Measurements from ENCODE around the gene ILDR1. TPM values are rescaled to one million over a fixed set of nuclear protein-coding genes. Genes with fewer than 3 reads are reported as not detected.

Gene ILDR1
- total and polyA plus RNA-seq, 4 donors: 0.28 TPM; not detected in 3

GRCh38 chr3:121992601-121993560 lies 29.2 kb downstream of the ILDR1 start:
- DNase-seq: no peak
- Histone ChIP-seq H3K27me3 (ENCODE audit: control insufficient read depth in 1 of 2, insufficient read depth in 2 of 2, low read length in 1 of 2) (no peaks in the 10 kb centered on the region), H3K9me3 (ENCODE audit: control insufficient read depth, low read length) (no peaks in the 10 kb centered on the region), H3K4me3 (ENCODE audit: low read length in 2 of 2) (no peak overlapping the region), H3K4me1 (ENCODE audit: control insufficient read depth in 1 of 2, insufficient read depth in 2 of 2, low read length in 2 of 2) (no peaks in the 10 kb centered on the region), H3K36me3 (ENCODE audit: control insufficient read depth in 1 of 2, insufficient read depth in 2 of 2, low read length in 1 of 2) (no peaks in the 10 kb centered on the region), H3K27ac (ENCODE audit: low read depth in 1 of 2, low read length in 2 of 2) (no peak overlapping the region)
- ATAC-seq (ENCODE audit: low FRiP score): no peak
- WGBS, 2 donors: 95% methylated on average over 31 of the region's 31 CpGs
- intact Hi-C loops (cut with DNase I): no loop called here

GRCh38 chr3:121989943-121990342 lies 32.1 kb downstream of the ILDR1 start:
- Histone ChIP-seq H3K9me3 (ENCODE audit: control insufficient read depth, low read length) (no peaks in the 10 kb centered on the region), H3K27me3 (ENCODE audit: control insufficient read depth in 1 of 2, insufficient read depth in 2 of 2, low read length in 1 of 2) (no peaks in the 10 kb centered on the region), H3K27ac (ENCODE audit: low read depth in 1 of 2, low read length in 2 of 2) (no peak overlapping the region), H3K4me1 (ENCODE audit: control insufficient read depth in 1 of 2, insufficient read depth in 2 of 2, low read length in 2 of 2) (no peaks in the 10 kb centered on the region), H3K36me3 (ENCODE audit: control insufficient read depth in 1 of 2, insufficient read depth in 2 of 2, low read length in 1 of 2) (no peaks in the 10 kb centered on the region), H3K4me3 (ENCODE audit: low read length in 2 of 2) (no peak overlapping the region)
- ATAC-seq (ENCODE audit: low FRiP score): no peak
- no peak for DNase-seq
- intact Hi-C loops (cut with DNase I): no loop called here

- H3K4me1 ChIP-seq (ENCODE audit: control insufficient read depth in 1 of 2, insufficient read depth in 2 of 2, low read length in 2 of 2): no peaks in the 10 kb centered on the region
- WGBS, 2 donors: 66 to 71% methylated on average over 2 of the region's 2 CpGs
- no peaks in the 10 kb centered on the region for H3K9me3 ChIP-seq (ENCODE audit: control insufficient read depth, low read length)
- H3K36me3 ChIP-seq (ENCODE audit: control insufficient read depth in 1 of 2, insufficient read depth in 2 of 2, low read length in 1 of 2): no peaks in the 10 kb centered on the region
- intact Hi-C loops (cut with DNase I): no loop called here
- no peak for ATAC-seq (ENCODE audit: low FRiP score)
- no peak overlapping the region for H3K27ac ChIP-seq (ENCODE audit: low read depth in 1 of 2, low read length in 2 of 2)
- H3K4me3 ChIP-seq (ENCODE audit: low read length in 2 of 2): no peak overlapping the region
- DNase-seq: no peak
- no peaks in the 10 kb centered on the region for H3K27me3 ChIP-seq (ENCODE audit: control insufficient read depth in 1 of 2, insufficient read depth in 2 of 2, low read length in 1 of 2)
These were observed 33.9 kb downstream of the ILDR1 start for GRCh38 chr3:121988146-121988545.

GRCh38 chr3:121985846-121986245 lies 36.2 kb downstream of the ILDR1 start:
- ATAC-seq (ENCODE audit: low FRiP score): no peak
- Histone ChIP-seq H3K4me3 (ENCODE audit: low read length in 2 of 2) (no peak overlapping the region), H3K36me3 (ENCODE audit: control insufficient read depth in 1 of 2, insufficient read depth in 2 of 2, low read length in 1 of 2) (no peaks in the 10 kb centered on the region), H3K27me3 (ENCODE audit: control insufficient read depth in 1 of 2, insufficient read depth in 2 of 2, low read length in 1 of 2) (no peaks in the 10 kb centered on the region), H3K4me1 (ENCODE audit: control insufficient read depth in 1 of 2, insufficient read depth in 2 of 2, low read length in 2 of 2) (no peaks in the 10 kb centered on the region), H3K27ac (ENCODE audit: low read depth in 1 of 2, low read length in 2 of 2) (no peak overlapping the region), H3K9me3 (ENCODE audit: control insufficient read depth, low read length) (no peaks in the 10 kb centered on the region)
- no peak for DNase-seq
- WGBS, 2 donors: 69 to 79% methylated on average over 2 of the region's 2 CpGs
- intact Hi-C loops (cut with DNase I): no loop called here

GRCh38 chr3:121981473-121981872 lies 40.6 kb downstream of the ILDR1 start:
- Histone ChIP-seq H3K27ac (ENCODE audit: low read depth in 1 of 2, low read length in 2 of 2) (no peak overlapping the region), H3K36me3 (ENCODE audit: control insufficient read depth in 1 of 2, insufficient read depth in 2 of 2, low read length in 1 of 2) (no peaks in the 10 kb centered on the region), H3K4me3 (ENCODE audit: low read length in 2 of 2) (no peak overlapping the region), H3K9me3 (ENCODE audit: control insufficient read depth, low read length) (no peaks in the 10 kb centered on the region), H3K27me3 (ENCODE audit: control insufficient read depth in 1 of 2, insufficient read depth in 2 of 2, low read length in 1 of 2) (no peaks in the 10 kb centered on the region), H3K4me1 (ENCODE audit: control insufficient read depth in 1 of 2, insufficient read depth in 2 of 2, low read length in 2 of 2) (no peaks in the 10 kb centered on the region)
- no peak for DNase-seq
- intact Hi-C loops (cut with DNase I): no loop called here
- 78 to 84% methylated on average over 2 of the region's 2 CpGs for WGBS, 2 donors
- ATAC-seq (ENCODE audit: low FRiP score): no peak

- Histone ChIP-seq H3K4me3 (ENCODE audit: low read length in 2 of 2) (no peak overlapping the region), H3K36me3 (ENCODE audit: control insufficient read depth in 1 of 2, insufficient read depth in 2 of 2, low read length in 1 of 2) (no peaks in the 10 kb centered on the region), H3K4me1 (ENCODE audit: control insufficient read depth in 1 of 2, insufficient read depth in 2 of 2, low read length in 2 of 2) (no peaks in the 10 kb centered on the region), H3K27ac (ENCODE audit: low read depth in 1 of 2, low read length in 2 of 2) (no peak overlapping the region), H3K9me3 (ENCODE audit: control insufficient read depth, low read length) (peaks cover 1% of the 10 kb centered on the region), H3K27me3 (ENCODE audit: control insufficient read depth in 1 of 2, insufficient read depth in 2 of 2, low read length in 1 of 2) (no peaks in the 10 kb centered on the region)
- 72 to 74% methylated on average over 5 of the region's 5 CpGs for WGBS, 2 donors
- DNase-seq: no peak
- ATAC-seq (ENCODE audit: low FRiP score): no peak
- intact Hi-C loops (cut with DNase I): no loop called here
These were observed 41.6 kb downstream of the ILDR1 start for GRCh38 chr3:121980450-121980796.

- intact Hi-C loops (cut with DNase I): no loop called here
- H3K27ac ChIP-seq (ENCODE audit: low read depth in 1 of 2, low read length in 2 of 2): no peak overlapping the region
- no peaks in the 10 kb centered on the region for H3K4me1 ChIP-seq (ENCODE audit: control insufficient read depth in 1 of 2, insufficient read depth in 2 of 2, low read length in 2 of 2)
- no peaks in the 10 kb centered on the region for H3K27me3 ChIP-seq (ENCODE audit: control insufficient read depth in 1 of 2, insufficient read depth in 2 of 2, low read length in 1 of 2)
- H3K9me3 ChIP-seq (ENCODE audit: control insufficient read depth, low read length): peaks cover 1% of the 10 kb centered on the region
- DNase-seq (no peak), ATAC-seq (ENCODE audit: low FRiP score) (no peak)
- no peak overlapping the region for H3K4me3 ChIP-seq (ENCODE audit: low read length in 2 of 2)
- no peaks in the 10 kb centered on the region for H3K36me3 ChIP-seq (ENCODE audit: control insufficient read depth in 1 of 2, insufficient read depth in 2 of 2, low read length in 1 of 2)
These were observed 42.2 kb downstream of the ILDR1 start for GRCh38 chr3:121979734-121980449.

GRCh38 chr3:121979246-121979645 lies 42.8 kb downstream of the ILDR1 start:
- no peak overlapping the region for H3K4me3 ChIP-seq (ENCODE audit: low read length in 2 of 2)
- ATAC-seq (ENCODE audit: low FRiP score): no peak
- intact Hi-C loops (cut with DNase I): no loop called here
- no peak for DNase-seq
- no peaks in the 10 kb centered on the region for H3K4me1 ChIP-seq (ENCODE audit: control insufficient read depth in 1 of 2, insufficient read depth in 2 of 2, low read length in 2 of 2)
- H3K27ac ChIP-seq (ENCODE audit: low read depth in 1 of 2, low read length in 2 of 2): no peak overlapping the region
- no peaks in the 10 kb centered on the region for H3K27me3 ChIP-seq (ENCODE audit: control insufficient read depth in 1 of 2, insufficient read depth in 2 of 2, low read length in 1 of 2)
- WGBS, 2 donors: 71 to 75% methylated on average over 2 of the region's 2 CpGs
- no peaks in the 10 kb centered on the region for H3K36me3 ChIP-seq (ENCODE audit: control insufficient read depth in 1 of 2, insufficient read depth in 2 of 2, low read length in 1 of 2)
- H3K9me3 ChIP-seq (ENCODE audit: control insufficient read depth, low read length): peaks cover 1% of the 10 kb centered on the region

GRCh38 chr3:121976727-121977126 lies 45.3 kb downstream of the ILDR1 start:
- Histone ChIP-seq H3K4me3 (ENCODE audit: low read length in 2 of 2) (no peak overlapping the region), H3K27ac (ENCODE audit: low read depth in 1 of 2, low read length in 2 of 2) (no peak overlapping the region), H3K9me3 (ENCODE audit: control insufficient read depth, low read length) (peaks cover 1% of the 10 kb centered on the region), H3K4me1 (ENCODE audit: control insufficient read depth in 1 of 2, insufficient read depth in 2 of 2, low read length in 2 of 2) (no peaks in the 10 kb centered on the region), H3K27me3 (ENCODE audit: control insufficient read depth in 1 of 2, insufficient read depth in 2 of 2, low read length in 1 of 2) (no peaks in the 10 kb centered on the region), H3K36me3 (ENCODE audit: control insufficient read depth in 1 of 2, insufficient read depth in 2 of 2, low read length in 1 of 2) (no peaks in the 10 kb centered on the region)
- ATAC-seq (ENCODE audit: low FRiP score): no peak
- no peak for DNase-seq
- intact Hi-C loops (cut with DNase I): no loop called here
- WGBS, 2 donors: 84 to 88% methylated on average over 1 of the region's 1 CpG

Data from aorta (tissue), 5 donors.